AML-193 (cell line): ENCODE measurements around the gene EMP3.
"Not testable (repeated sequence)": the region's sequence is repeated elsewhere in the genome, so short reads cannot be mapped to it uniquely, and the experiment has no call there.

Experiments used
- DNase-seq, 2 experiments: peaks; one replicate each; lab custom pipeline; 2025; lab: John Stamatoyannopoulos, UW

Gene EMP3

GRCh38 chr19:48325265-48325910 is at the start of gene EMP3:
Gene EMP3 (plus strand): TSS chr19:48325552. CDS start chr19:48326845, 1,293 bp downstream.
- peak; percentile 64 to 65 for DNase-seq

- DNase-seq = no peak
These were observed 45.6 kb upstream of the EMP3 start for GRCh38 chr19:48279747-48280146.

GRCh38 chr19:48283908-48284307 is 41.4 kb upstream of the EMP3 start:
- no peak for DNase-seq

GRCh38 chr19:48284896-48285295 is 40.5 kb upstream of the EMP3 start:
- no peak for DNase-seq

- no peak for DNase-seq
These were observed 37.6 kb upstream of the EMP3 start for GRCh38 chr19:48287748-48288147.

GRCh38 chr19:48290401-48290770 is 35.0 kb upstream of the EMP3 start:
- no peak for DNase-seq

GRCh38 chr19:48290771-48291488 is 34.4 kb upstream of the EMP3 start:
- peak; percentile 31 to 43 for DNase-seq

GRCh38 chr19:48291489-48291815 is 33.9 kb upstream of the EMP3 start:
- DNase-seq = not testable (repeated sequence)

GRCh38 chr19:48292798-48293197 is 32.6 kb upstream of the EMP3 start:
- no peak for DNase-seq

- DNase-seq = no peak
These were observed 29.9 kb upstream of the EMP3 start for GRCh38 chr19:48295458-48295857.

GRCh38 chr19:48296963-48297734 is 28.2 kb upstream of the EMP3 start:
- no peak for DNase-seq

GRCh38 chr19:48297975-48298374 is 27.4 kb upstream of the EMP3 start:
- no peak for DNase-seq

- DNase-seq = no peak
These were observed 23.3 kb upstream of the EMP3 start for GRCh38 chr19:48301886-48302599.

- DNase-seq = no peak
These were observed 22.8 kb upstream of the EMP3 start for GRCh38 chr19:48302600-48302959.

GRCh38 chr19:48303367-48303766 is 22.0 kb upstream of the EMP3 start:
- DNase-seq = no peak

- DNase-seq = no peak
These were observed 21.5 kb upstream of the EMP3 start for GRCh38 chr19:48303866-48304265.

- DNase-seq = peak in 1 of 2 experiments; percentile 6
These were observed 16.4 kb upstream of the EMP3 start for GRCh38 chr19:48308631-48309586.

- DNase-seq = not testable (repeated sequence)
These were observed 15.6 kb upstream of the EMP3 start for GRCh38 chr19:48309731-48310130.

GRCh38 chr19:48310227-48310626 is 15.1 kb upstream of the EMP3 start:
- DNase-seq = no peak

- no peak for DNase-seq
These were observed 14.0 kb upstream of the EMP3 start for GRCh38 chr19:48311384-48311783.

GRCh38 chr19:48315712-48316111 is 9.6 kb upstream of the EMP3 start:
- no peak for DNase-seq

GRCh38 chr19:48317708-48317960 is 7.7 kb upstream of the EMP3 start:
- DNase-seq = not testable (repeated sequence)
